HEK293 (cell line): ENCODE results near the gene STS.

Source experiments
- CTCF ChIA-PET: fragments of 350-600 bp; formaldehyde crosslinking; extraction: SDS; loops from one replicate; lab custom pipeline; 2021; ENCODE audit warnings: antibody characterized with exemption; lab: Yijun Ruan, JAX
- POLR2A ChIA-PET: fragments of 300-600 bp; formaldehyde crosslinking; extraction: SDS; loops from one replicate; lab custom pipeline; 2020; ENCODE audit warnings: antibody characterized with exemption, inconsistent platforms; lab: Yijun Ruan, JAX
- H3K27ac ChIP-seq: fragments of 200-500 bp; sonication (Bioruptor generic); 2 replicates; pipeline ENCODE4 v1.5.1; 2014; ENCODE audit warnings: low read depth, low read length, control low read depth, inconsistent platforms; ENCODE audit errors: extremely low read depth
- H3K36me3 ChIP-seq, 2 experiments: fragments of 200-500 bp in 1 of 2; sonication (Bioruptor generic) in 1 of 2; 1 replicate in 1 of 2; 2 replicates in 1 of 2; pipeline ENCODE4 v1.5.1; 2014 to 2017; ENCODE audit warnings: inconsistent platforms in 2 of 2, low read length in 2 of 2; ENCODE audit not compliant: control insufficient read depth in 2 of 2, insufficient read depth in 1 of 2
- H3K4me1 ChIP-seq: fragments of 200-500 bp; sonication (Bioruptor generic); 2 replicates; pipeline ENCODE4 v1.5.1; 2014; ENCODE audit warnings: mild to moderate bottlenecking, low read length, inconsistent platforms; ENCODE audit not compliant: control insufficient read depth, insufficient read depth
- H3K4me3 ChIP-seq: 2 replicates; pipeline ENCODE4 v1.5.1; 2011; ENCODE audit warnings: low read depth, mild to moderate bottlenecking, control low read depth, low read length, moderate library complexity
- H3K9me3 ChIP-seq: fragments of 200-500 bp; sonication (Bioruptor generic); 2 replicates; pipeline ENCODE4 v1.5.1; 2014; ENCODE audit warnings: low read depth, low read length, inconsistent platforms; ENCODE audit not compliant: control insufficient read depth, insufficient read depth
- KLF7 ChIP-seq: fragments of 450-650 bp; formaldehyde crosslinking; IDR thresholded peaks from 2 replicates; pipeline ENCODE4 v1.5.1; 2016; ENCODE audit warnings: missing biosample characterization, missing genetic modification characterization, borderline replicate concordance
- KLF9 ChIP-seq: fragments of 450-650 bp; formaldehyde crosslinking; IDR thresholded peaks from 2 replicates; pipeline ENCODE4 v1.5.1; 2016; ENCODE audit warnings: missing biosample characterization, missing genetic modification characterization, low read depth
- OSR2 ChIP-seq: fragments of 450-650 bp; formaldehyde crosslinking; IDR thresholded peaks from 2 replicates; pipeline ENCODE4 v1.5.1; 2016; ENCODE audit warnings: missing biosample characterization, missing genetic modification characterization
- WT1 ChIP-seq: fragments of 450-650 bp; formaldehyde crosslinking; IDR thresholded peaks from 2 replicates; pipeline ENCODE4 v1.5.1; 2016; ENCODE audit warnings: missing biosample characterization, missing genetic modification characterization
- ZFP3 ChIP-seq: fragments of 450-650 bp; formaldehyde crosslinking; IDR thresholded peaks from 2 replicates; pipeline ENCODE4 v1.5.1; 2016; ENCODE audit warnings: low read depth, missing biosample characterization, missing genetic modification characterization
- ZNF121 ChIP-seq: fragments of 450-650 bp; formaldehyde crosslinking; IDR thresholded peaks from 2 replicates; pipeline ENCODE4 v1.5.1; 2016; ENCODE audit warnings: missing biosample characterization, missing genetic modification characterization
- ZNF221 ChIP-seq: fragments of 450-650 bp; formaldehyde crosslinking; IDR thresholded peaks from 2 replicates; pipeline ENCODE4 v1.5.1; 2017; ENCODE audit warnings: missing biosample characterization, missing genetic modification characterization, borderline replicate concordance
- ZNF266 ChIP-seq: fragments of 450-650 bp; formaldehyde crosslinking; IDR thresholded peaks from 2 replicates; pipeline ENCODE4 v1.5.1; 2016; ENCODE audit warnings: missing biosample characterization, missing genetic modification characterization, low read depth
- ZNF404 ChIP-seq: fragments of 450-650 bp; formaldehyde crosslinking; IDR thresholded peaks from 2 replicates; pipeline ENCODE4 v1.5.1; 2017; ENCODE audit warnings: missing biosample characterization, missing genetic modification characterization
- ZNF514 ChIP-seq: fragments of 450-650 bp; formaldehyde crosslinking; IDR thresholded peaks from 2 replicates; pipeline ENCODE4 v1.5.1; 2016; ENCODE audit warnings: missing biosample characterization, missing genetic modification characterization
- ZNF571 ChIP-seq: fragments of 450-650 bp; formaldehyde crosslinking; IDR thresholded peaks from 2 replicates; pipeline ENCODE4 v1.5.0; 2017; ENCODE audit warnings: missing biosample characterization, missing genetic modification characterization
- ZNF596 ChIP-seq: fragments of 450-650 bp; IDR thresholded peaks from 2 replicates; pipeline ENCODE4 v1.5.0; 2018; ENCODE audit warnings: missing biosample characterization, mild to moderate bottlenecking, missing genetic modification characterization, moderate library complexity
- ZNF707 ChIP-seq: fragments of 450-650 bp; formaldehyde crosslinking; IDR thresholded peaks from 2 replicates; pipeline ENCODE4 v1.5.1; 2016; ENCODE audit warnings: missing biosample characterization, missing genetic modification characterization
- ZNF776 ChIP-seq: fragments of 450-650 bp; formaldehyde crosslinking; IDR thresholded peaks from 2 replicates; pipeline ENCODE4 v1.5.0; 2017; ENCODE audit warnings: missing biosample characterization, missing genetic modification characterization, borderline replicate concordance
- ZNF791 ChIP-seq: fragments of 450-650 bp; formaldehyde crosslinking; IDR thresholded peaks from 2 replicates; pipeline ENCODE4 v1.5.1; 2016; ENCODE audit warnings: missing biosample characterization, missing genetic modification characterization
- TF ChIP-seq, protein P1 (sequence below): fragments of 450-650 bp; formaldehyde crosslinking; IDR thresholded peaks from 2 replicates; pipeline ENCODE4 v1.5.1; 2016; ENCODE audit warnings: missing biosample characterization, missing genetic modification characterization, borderline replicate concordance
- TF ChIP-seq, protein P2 (sequence below): fragments of 450-650 bp; formaldehyde crosslinking; IDR thresholded peaks from 2 replicates; pipeline ENCODE4 v1.5.1; 2016; ENCODE audit warnings: missing biosample characterization, missing genetic modification characterization
- TF ChIP-seq, protein P3 (sequence below): fragments of 450-650 bp; formaldehyde crosslinking; IDR thresholded peaks from 2 replicates; pipeline ENCODE4 v1.5.1; 2016; ENCODE audit warnings: missing biosample characterization, missing genetic modification characterization
- TF ChIP-seq, protein P4 (sequence below): fragments of 450-650 bp; formaldehyde crosslinking; IDR thresholded peaks from 2 replicates; pipeline ENCODE4 v1.5.1; 2016; ENCODE audit warnings: missing biosample characterization, missing genetic modification characterization, low read depth
- TF ChIP-seq, protein P5 (sequence below): fragments of 450-650 bp; formaldehyde crosslinking; IDR thresholded peaks from 2 replicates; pipeline ENCODE4 v1.5.1; 2016; ENCODE audit warnings: missing biosample characterization, missing genetic modification characterization, low read depth

STS gene

DNA sequence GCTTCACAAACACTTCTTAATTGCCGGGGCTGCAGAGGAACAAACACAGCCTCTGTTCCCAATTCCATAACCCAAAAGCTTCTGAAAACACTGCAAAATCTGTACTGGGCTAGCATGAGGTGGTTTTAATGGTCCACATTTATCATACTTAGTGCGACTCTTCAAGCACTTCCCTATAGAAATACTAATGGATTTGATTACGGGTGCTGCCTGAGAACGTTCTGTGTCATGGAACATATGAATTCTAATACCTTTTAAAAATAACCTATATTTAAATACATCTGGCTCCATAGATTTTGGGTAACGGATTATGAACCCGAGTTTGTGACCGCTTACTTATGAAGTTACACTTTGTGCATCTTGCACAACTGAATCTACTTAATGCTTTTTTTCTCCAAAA is 35.4 kb upstream of the STS start (continued):
- TF ChIP-seq ZNF266 (tag by site-specific recombination) (no peak), ZNF404 (no peak), ZNF776 (tag by site-specific recombination) (no peak), ZNF571 (no peak), ZNF514 (tag by site-specific recombination) (no peak), WT1 (tag by site-specific recombination) (no peak)

DNA sequence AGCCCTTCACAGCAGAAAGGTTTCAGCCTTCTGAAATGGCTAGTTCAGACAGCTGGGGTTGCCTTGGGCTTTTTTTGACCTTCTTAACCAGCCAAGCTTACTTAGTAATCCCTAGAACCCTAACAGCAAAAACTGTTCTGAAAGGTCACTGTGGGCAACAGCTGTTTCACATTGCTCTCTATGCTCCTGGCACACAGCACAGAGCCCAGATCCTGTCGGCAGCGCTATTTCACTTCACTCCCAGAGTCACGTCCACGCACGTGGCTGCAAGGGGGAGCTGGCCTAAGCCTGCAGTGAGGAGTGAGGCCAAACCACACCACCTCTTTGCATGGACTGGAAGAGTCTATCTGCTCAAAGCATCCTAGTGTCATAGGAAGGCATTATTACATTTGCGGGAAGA is 32.0 kb upstream of the STS start:
- Histone ChIP-seq H3K4me3 (no peak overlapping the region), H3K27ac (no peak overlapping the region), H3K36me3 (no peaks in the 10 kb centered on the region), H3K9me3 (no peaks in the 10 kb centered on the region), H3K4me1 (no peaks in the 10 kb centered on the region)
- TF ChIP-seq ZNF221 (tag by site-specific recombination) (no peak), ZNF791 (no peak), KLF9 (no peak), KLF7 (tag by site-specific recombination) (no peak), OSR2 (tag by site-specific recombination) (no peak), ZNF707 (tag by site-specific recombination) (no peak), ZNF596 (tag by site-specific recombination) (no peak)
- TF ChIP-seq, protein P1, sequence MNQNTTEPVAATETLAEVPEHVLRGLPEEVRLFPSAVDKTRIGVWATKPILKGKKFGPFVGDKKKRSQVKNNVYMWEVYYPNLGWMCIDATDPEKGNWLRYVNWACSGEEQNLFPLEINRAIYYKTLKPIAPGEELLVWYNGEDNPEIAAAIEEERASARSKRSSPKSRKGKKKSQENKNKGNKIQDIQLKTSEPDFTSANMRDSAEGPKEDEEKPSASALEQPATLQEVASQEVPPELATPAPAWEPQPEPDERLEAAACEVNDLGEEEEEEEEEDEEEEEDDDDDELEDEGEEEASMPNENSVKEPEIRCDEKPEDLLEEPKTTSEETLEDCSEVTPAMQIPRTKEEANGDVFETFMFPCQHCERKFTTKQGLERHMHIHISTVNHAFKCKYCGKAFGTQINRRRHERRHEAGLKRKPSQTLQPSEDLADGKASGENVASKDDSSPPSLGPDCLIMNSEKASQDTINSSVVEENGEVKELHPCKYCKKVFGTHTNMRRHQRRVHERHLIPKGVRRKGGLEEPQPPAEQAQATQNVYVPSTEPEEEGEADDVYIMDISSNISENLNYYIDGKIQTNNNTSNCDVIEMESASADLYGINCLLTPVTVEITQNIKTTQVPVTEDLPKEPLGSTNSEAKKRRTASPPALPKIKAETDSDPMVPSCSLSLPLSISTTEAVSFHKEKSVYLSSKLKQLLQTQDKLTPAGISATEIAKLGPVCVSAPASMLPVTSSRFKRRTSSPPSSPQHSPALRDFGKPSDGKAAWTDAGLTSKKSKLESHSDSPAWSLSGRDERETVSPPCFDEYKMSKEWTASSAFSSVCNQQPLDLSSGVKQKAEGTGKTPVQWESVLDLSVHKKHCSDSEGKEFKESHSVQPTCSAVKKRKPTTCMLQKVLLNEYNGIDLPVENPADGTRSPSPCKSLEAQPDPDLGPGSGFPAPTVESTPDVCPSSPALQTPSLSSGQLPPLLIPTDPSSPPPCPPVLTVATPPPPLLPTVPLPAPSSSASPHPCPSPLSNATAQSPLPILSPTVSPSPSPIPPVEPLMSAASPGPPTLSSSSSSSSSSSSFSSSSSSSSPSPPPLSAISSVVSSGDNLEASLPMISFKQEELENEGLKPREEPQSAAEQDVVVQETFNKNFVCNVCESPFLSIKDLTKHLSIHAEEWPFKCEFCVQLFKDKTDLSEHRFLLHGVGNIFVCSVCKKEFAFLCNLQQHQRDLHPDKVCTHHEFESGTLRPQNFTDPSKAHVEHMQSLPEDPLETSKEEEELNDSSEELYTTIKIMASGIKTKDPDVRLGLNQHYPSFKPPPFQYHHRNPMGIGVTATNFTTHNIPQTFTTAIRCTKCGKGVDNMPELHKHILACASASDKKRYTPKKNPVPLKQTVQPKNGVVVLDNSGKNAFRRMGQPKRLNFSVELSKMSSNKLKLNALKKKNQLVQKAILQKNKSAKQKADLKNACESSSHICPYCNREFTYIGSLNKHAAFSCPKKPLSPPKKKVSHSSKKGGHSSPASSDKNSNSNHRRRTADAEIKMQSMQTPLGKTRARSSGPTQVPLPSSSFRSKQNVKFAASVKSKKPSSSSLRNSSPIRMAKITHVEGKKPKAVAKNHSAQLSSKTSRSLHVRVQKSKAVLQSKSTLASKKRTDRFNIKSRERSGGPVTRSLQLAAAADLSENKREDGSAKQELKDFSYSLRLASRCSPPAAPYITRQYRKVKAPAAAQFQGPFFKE (tag by site-specific recombination), result no peak
- TF ChIP-seq, protein P2, sequence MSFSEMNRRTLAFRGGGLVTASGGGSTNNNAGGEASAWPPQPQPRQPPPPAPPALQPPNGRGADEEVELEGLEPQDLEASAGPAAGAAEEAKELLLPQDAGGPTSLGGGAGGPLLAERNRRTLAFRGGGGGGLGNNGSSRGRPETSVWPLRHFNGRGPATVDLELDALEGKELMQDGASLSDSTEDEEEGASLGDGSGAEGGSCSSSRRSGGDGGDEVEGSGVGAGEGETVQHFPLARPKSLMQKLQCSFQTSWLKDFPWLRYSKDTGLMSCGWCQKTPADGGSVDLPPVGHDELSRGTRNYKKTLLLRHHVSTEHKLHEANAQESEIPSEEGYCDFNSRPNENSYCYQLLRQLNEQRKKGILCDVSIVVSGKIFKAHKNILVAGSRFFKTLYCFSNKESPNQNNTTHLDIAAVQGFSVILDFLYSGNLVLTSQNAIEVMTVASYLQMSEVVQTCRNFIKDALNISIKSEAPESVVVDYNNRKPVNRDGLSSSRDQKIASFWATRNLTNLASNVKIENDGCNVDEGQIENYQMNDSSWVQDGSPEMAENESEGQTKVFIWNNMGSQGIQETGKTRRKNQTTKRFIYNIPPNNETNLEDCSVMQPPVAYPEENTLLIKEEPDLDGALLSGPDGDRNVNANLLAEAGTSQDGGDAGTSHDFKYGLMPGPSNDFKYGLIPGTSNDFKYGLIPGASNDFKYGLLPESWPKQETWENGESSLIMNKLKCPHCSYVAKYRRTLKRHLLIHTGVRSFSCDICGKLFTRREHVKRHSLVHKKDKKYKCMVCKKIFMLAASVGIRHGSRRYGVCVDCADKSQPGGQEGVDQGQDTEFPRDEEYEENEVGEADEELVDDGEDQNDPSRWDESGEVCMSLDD (tag by site-specific recombination), result no peak
- CTCF ChIA-PET, result no interaction called here
- POLR2A ChIA-PET, result interaction anchor here (0.5 kb wide), 1 partner anchor 338 kb away, joined by 4 read pairs; no protein-coding TSS in a partner anchor

DNA sequence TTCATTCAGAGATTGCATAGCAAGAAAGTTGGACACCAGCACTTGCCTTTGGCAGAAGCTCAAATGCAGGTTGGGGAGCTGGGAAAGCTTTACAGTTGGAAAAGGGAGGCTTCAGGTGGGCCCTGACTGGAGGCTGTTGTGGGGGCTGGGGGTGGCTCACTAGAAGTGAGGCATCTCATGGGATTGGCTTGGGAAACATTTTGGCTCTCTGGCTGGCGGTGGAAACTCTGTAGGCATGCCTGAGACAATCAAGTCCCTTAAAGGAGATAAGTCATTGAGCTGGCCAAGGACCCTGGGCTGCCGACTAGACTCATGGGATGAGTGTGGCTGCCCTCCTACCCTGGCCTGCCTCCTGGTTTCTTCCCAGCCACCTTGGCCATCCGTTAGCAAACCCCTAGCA is 31.4 kb upstream of the STS start:
- ChIA-PET POLR2A (no interaction called here), CTCF (no interaction called here)
- Histone ChIP-seq H3K27ac (no peak overlapping the region), H3K4me1 (no peaks in the 10 kb centered on the region), H3K36me3 (no peaks in the 10 kb centered on the region), H3K4me3 (no peak overlapping the region), H3K9me3 (no peaks in the 10 kb centered on the region)
- TF ChIP-seq, protein P3, sequence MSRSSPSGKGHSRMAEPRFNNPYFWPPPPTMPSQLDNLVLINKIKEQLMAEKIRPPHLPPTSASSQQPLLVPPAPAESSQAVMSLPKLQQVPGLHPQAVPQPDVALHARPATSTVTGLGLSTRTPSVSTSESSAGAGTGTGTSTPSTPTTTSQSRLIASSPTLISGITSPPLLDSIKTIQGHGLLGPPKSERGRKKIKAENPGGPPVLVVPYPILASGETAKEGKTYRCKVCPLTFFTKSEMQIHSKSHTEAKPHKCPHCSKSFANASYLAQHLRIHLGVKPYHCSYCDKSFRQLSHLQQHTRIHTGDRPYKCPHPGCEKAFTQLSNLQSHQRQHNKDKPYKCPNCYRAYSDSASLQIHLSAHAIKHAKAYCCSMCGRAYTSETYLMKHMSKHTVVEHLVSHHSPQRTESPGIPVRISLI (tag by site-specific recombination), result no peak
- TF ChIP-seq ZFP3 (no peak), ZNF121 (tag by site-specific recombination) (no peak)
- TF ChIP-seq, protein P4, sequence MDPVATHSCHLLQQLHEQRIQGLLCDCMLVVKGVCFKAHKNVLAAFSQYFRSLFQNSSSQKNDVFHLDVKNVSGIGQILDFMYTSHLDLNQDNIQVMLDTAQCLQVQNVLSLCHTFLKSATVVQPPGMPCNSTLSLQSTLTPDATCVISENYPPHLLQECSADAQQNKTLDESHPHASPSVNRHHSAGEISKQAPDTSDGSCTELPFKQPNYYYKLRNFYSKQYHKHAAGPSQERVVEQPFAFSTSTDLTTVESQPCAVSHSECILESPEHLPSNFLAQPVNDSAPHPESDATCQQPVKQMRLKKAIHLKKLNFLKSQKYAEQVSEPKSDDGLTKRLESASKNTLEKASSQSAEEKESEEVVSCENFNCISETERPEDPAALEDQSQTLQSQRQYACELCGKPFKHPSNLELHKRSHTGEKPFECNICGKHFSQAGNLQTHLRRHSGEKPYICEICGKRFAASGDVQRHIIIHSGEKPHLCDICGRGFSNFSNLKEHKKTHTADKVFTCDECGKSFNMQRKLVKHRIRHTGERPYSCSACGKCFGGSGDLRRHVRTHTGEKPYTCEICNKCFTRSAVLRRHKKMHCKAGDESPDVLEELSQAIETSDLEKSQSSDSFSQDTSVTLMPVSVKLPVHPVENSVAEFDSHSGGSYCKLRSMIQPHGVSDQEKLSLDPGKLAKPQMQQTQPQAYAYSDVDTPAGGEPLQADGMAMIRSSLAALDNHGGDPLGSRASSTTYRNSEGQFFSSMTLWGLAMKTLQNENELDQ, result no peak
- TF ChIP-seq, protein P5, sequence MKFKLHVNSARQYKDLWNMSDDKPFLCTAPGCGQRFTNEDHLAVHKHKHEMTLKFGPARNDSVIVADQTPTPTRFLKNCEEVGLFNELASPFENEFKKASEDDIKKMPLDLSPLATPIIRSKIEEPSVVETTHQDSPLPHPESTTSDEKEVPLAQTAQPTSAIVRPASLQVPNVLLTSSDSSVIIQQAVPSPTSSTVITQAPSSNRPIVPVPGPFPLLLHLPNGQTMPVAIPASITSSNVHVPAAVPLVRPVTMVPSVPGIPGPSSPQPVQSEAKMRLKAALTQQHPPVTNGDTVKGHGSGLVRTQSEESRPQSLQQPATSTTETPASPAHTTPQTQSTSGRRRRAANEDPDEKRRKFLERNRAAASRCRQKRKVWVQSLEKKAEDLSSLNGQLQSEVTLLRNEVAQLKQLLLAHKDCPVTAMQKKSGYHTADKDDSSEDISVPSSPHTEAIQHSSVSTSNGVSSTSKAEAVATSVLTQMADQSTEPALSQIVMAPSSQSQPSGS (tag by site-specific recombination), result no peak
